H9 (cell line): ENCODE data around the gene C1orf115. TPM values are rescaled to one million over a fixed set of nuclear protein-coding genes. Genes with fewer than 3 reads are reported as not detected.

ENCODE experiments used
- DNase-seq: peaks from one replicate; pipeline ENCODE4 v3.0.0-alpha.2; 2017
- H2AFZ ChIP-seq: one replicate; pipeline ENCODE4 v1.6.1; 2013; ENCODE audit warnings: mild to moderate bottlenecking, low read length, control low read depth, moderate library complexity
- H2AK5ac ChIP-seq: 2 replicates; pipeline ENCODE4 v1.6.1; 2013; ENCODE audit warnings: low read length, control low read depth, mixed read lengths; ENCODE audit not compliant: insufficient read length
- H2BK120ac ChIP-seq: one replicate; pipeline ENCODE4 v1.6.1; 2013; ENCODE audit warnings: low read depth, mild to moderate bottlenecking, low read length, control low read depth, inconsistent platforms; ENCODE audit not compliant: poor library complexity, severe bottlenecking
- H2BK12ac ChIP-seq: 2 replicates; pipeline ENCODE4 v1.6.1; 2013; ENCODE audit warnings: low read length, control low read depth, mixed read lengths, low read depth; ENCODE audit not compliant: insufficient read length
- H2BK15ac ChIP-seq: 2 replicates; pipeline ENCODE4 v1.6.1; 2013; ENCODE audit warnings: low read depth, low read length, control low read depth
- H2BK20ac ChIP-seq: one replicate; pipeline ENCODE4 v1.6.1; 2013; ENCODE audit warnings: low read depth, mild to moderate bottlenecking, low read length, control low read depth, inconsistent platforms; ENCODE audit not compliant: poor library complexity, severe bottlenecking
- H2BK5ac ChIP-seq: 2 replicates; pipeline ENCODE4 v1.6.1; 2013; ENCODE audit warnings: low read length, control low read depth, mixed read lengths; ENCODE audit not compliant: insufficient read length
- H3K14ac ChIP-seq: 2 replicates; pipeline ENCODE4 v1.6.1; 2013; ENCODE audit warnings: low read length, control low read depth; ENCODE audit not compliant: insufficient read depth
- H3K18ac ChIP-seq: 2 replicates; pipeline ENCODE4 v1.6.1; 2013; ENCODE audit warnings: low read depth, mild to moderate bottlenecking, mixed read lengths, low read length, control low read depth; ENCODE audit not compliant: insufficient read length
- H3K23ac ChIP-seq: 2 replicates; pipeline ENCODE4 v1.6.1; 2013; ENCODE audit warnings: low read length, control low read depth, mixed read lengths, low read depth; ENCODE audit not compliant: insufficient read length
- H3K23me2 ChIP-seq: 2 replicates; pipeline ENCODE4 v1.6.1; 2013; ENCODE audit warnings: low read depth, mild to moderate bottlenecking, mixed read lengths, low read length, control low read depth; ENCODE audit not compliant: insufficient read length, poor library complexity, severe bottlenecking
- H3K27ac ChIP-seq: 2 replicates; pipeline ENCODE4 v1.5.1; 2013; ENCODE audit warnings: low read length, control low read depth, mixed read lengths, low read depth; ENCODE audit not compliant: insufficient read length
- H3K27me3 ChIP-seq: 2 replicates; pipeline ENCODE4 v1.6.1; 2013; ENCODE audit warnings: low read length, control low read depth, inconsistent platforms; ENCODE audit not compliant: insufficient read depth
- H3K4ac ChIP-seq: 2 replicates; pipeline ENCODE4 v1.6.1; 2013; ENCODE audit warnings: low read depth, mild to moderate bottlenecking, control low read depth, inconsistent platforms, low read length, moderate library complexity
- H3K4me1 ChIP-seq: 2 replicates; pipeline ENCODE4 v1.6.1; 2013; ENCODE audit warnings: low read length, control low read depth, inconsistent platforms; ENCODE audit not compliant: insufficient read depth
- H3K4me2 ChIP-seq: 2 replicates; pipeline ENCODE4 v1.6.1; 2013; ENCODE audit warnings: low read length, control low read depth, mixed read lengths; ENCODE audit not compliant: insufficient read length, insufficient read depth
- H3K56ac ChIP-seq: 2 replicates; pipeline ENCODE4 v1.6.1; 2013; ENCODE audit warnings: low read depth, mild to moderate bottlenecking, mixed read lengths, low read length, control low read depth; ENCODE audit not compliant: insufficient read length
- H3K79me1 ChIP-seq: 2 replicates; pipeline ENCODE4 v1.6.1; 2013; ENCODE audit warnings: low read depth, mild to moderate bottlenecking, moderate library complexity, low read length, control low read depth, inconsistent platforms; ENCODE audit not compliant: insufficient read depth, poor library complexity, severe bottlenecking
- H3K79me2 ChIP-seq: 2 replicates; pipeline ENCODE4 v1.6.1; 2013; ENCODE audit warnings: low read length, control low read depth, inconsistent platforms; ENCODE audit not compliant: insufficient read depth
- H3K9ac ChIP-seq: 2 replicates; pipeline ENCODE4 v1.6.1; 2013; ENCODE audit warnings: low read length, control low read depth, mixed read lengths; ENCODE audit not compliant: insufficient read length; ENCODE audit errors: extremely low read depth
- H3K9me3 ChIP-seq: one replicate; pipeline ENCODE4 v1.6.1; 2013; ENCODE audit warnings: low read depth, low read length, inconsistent platforms; ENCODE audit not compliant: control insufficient read depth
- H3T11ph ChIP-seq: one replicate; pipeline ENCODE4 v1.6.1; 2013; ENCODE audit warnings: mild to moderate bottlenecking, low read length, control low read depth, inconsistent platforms
- H4K20me1 ChIP-seq: one replicate; pipeline ENCODE4 v1.6.1; 2013; ENCODE audit not compliant: control insufficient read depth, insufficient read length, insufficient read depth
- H4K5ac ChIP-seq: 2 replicates; pipeline ENCODE4 v1.6.1; 2013; ENCODE audit warnings: low read depth, mild to moderate bottlenecking, mixed read lengths, low read length, control low read depth; ENCODE audit not compliant: insufficient read length
- H4K8ac ChIP-seq: replicated peaks from 2 replicates; pipeline ENCODE4 v1.6.1; 2013; ENCODE audit warnings: low read length, control low read depth, mixed read lengths, low read depth; ENCODE audit not compliant: insufficient read length
- H4K91ac ChIP-seq: 2 replicates; pipeline ENCODE4 v1.6.1; 2013; ENCODE audit warnings: low read depth, mild to moderate bottlenecking, moderate library complexity, mixed read lengths, low read length, control low read depth; ENCODE audit not compliant: insufficient read length
- H3K27ac Mint-ChIP-seq, 3 experiments: 2 replicates in 2 of 3; 3 replicates in 1 of 3; pipeline ENCODE4 v1.8.0; 2020 to 2021; ENCODE audit warnings: mixed read lengths in 3 of 3, mild to moderate bottlenecking in 1 of 3, moderate library complexity in 1 of 3
- H3K27me3 Mint-ChIP-seq: 2 replicates; pipeline ENCODE4 v1.8.0; 2021; ENCODE audit warnings: low read depth, mild to moderate bottlenecking, moderate library complexity, mixed read lengths
- H3K36me3 Mint-ChIP-seq, 3 experiments: 2 replicates in 2 of 3; 3 replicates in 1 of 3; pipeline ENCODE4 v1.8.0; 2020 to 2021; ENCODE audit warnings: low read depth in 3 of 3, mixed read lengths in 3 of 3; ENCODE audit not compliant: insufficient read depth in 1 of 3
- H3K4me1 Mint-ChIP-seq, 2 experiments: 2 replicates each; pipeline ENCODE4 v1.8.0; 2020; ENCODE audit warnings: mixed read lengths in 2 of 2
- H3K4me3 Mint-ChIP-seq, 2 experiments: 2 replicates in 1 of 2; 3 replicates in 1 of 2; pipeline ENCODE4 v1.8.0; 2020 to 2021; ENCODE audit warnings: mild to moderate bottlenecking in 2 of 2, mixed read lengths in 2 of 2, moderate library complexity in 1 of 2
- H3K9me3 Mint-ChIP-seq, 2 experiments: 2 replicates in 1 of 2; 3 replicates in 1 of 2; pipeline ENCODE4 v1.8.0; 2020; ENCODE audit warnings: mild to moderate bottlenecking in 2 of 2, mixed read lengths in 2 of 2, moderate library complexity in 1 of 2
- WGBS: extraction: QIAGEN DNeasy Blood & Tissue Kit; methylation state at CpG from one replicate; pipeline ENCODE4 v1.1.7; 2013; ENCODE audit warnings: missing lambda C conversion rate, low lambda C conversion rate, mixed read lengths; ENCODE audit not compliant: insufficient read length; ENCODE audit errors: extremely low coverage; 5-methylcytosine and 5-hydroxymethylcytosine counted together
- total RNA-seq: library from RNA; stranded (reverse); gene quantifications from 2 replicates; pipeline ENCODE4 v1.2.1, GENCODE V29; 2021
- TF ChIP-seq, protein P1 (sequence below): fragments of 200-600 bp; sonication (generic); conservative IDR thresholded peaks from 3 replicates; pipeline ENCODE4 v1.8.0; 2021; ENCODE audit warnings: antibody characterized with exemption, mild to moderate bottlenecking

Gene C1orf115
- total RNA-seq, 1 experiment from 2014 or later = 6.0 TPM

GRCh38 chr1:220695426-220695825 lies 5.3 kb downstream of the C1orf115 start:
- no peak overlapping the region for H2BK15ac ChIP-seq
- H3K18ac ChIP-seq = no peak overlapping the region
- H2BK12ac ChIP-seq = no peak overlapping the region
- H3K23ac ChIP-seq = no peak overlapping the region
- no peak overlapping the region for H4K5ac ChIP-seq
- Mint-ChIP-seq H3K27me3 (peaks cover 30% of the 10 kb centered on the region), H3K36me3 (peaks cover 0 to 3% (median 0%) of the 10 kb centered on the region in 3 experiments; a peak in 2 of 7 replicates), H3K4me3 (no peak overlapping the region), H3K4me1 (peaks cover 14 to 18% of the 10 kb centered on the region in 2 experiments), H3K9me3 (no peaks in the 10 kb centered on the region), H3K27ac (no peak overlapping the region)
- H3K4me2 ChIP-seq = no peak overlapping the region
- H2AK5ac ChIP-seq = no peak overlapping the region
- H3K9me3 ChIP-seq = no peaks in the 10 kb centered on the region
- H3K9ac ChIP-seq = no peak overlapping the region
- no peaks in the 10 kb centered on the region for H3K79me2 ChIP-seq
- no peak overlapping the region for H3K14ac ChIP-seq
- H4K20me1 ChIP-seq = no peaks in the 10 kb centered on the region
- TF ChIP-seq, protein P1, sequence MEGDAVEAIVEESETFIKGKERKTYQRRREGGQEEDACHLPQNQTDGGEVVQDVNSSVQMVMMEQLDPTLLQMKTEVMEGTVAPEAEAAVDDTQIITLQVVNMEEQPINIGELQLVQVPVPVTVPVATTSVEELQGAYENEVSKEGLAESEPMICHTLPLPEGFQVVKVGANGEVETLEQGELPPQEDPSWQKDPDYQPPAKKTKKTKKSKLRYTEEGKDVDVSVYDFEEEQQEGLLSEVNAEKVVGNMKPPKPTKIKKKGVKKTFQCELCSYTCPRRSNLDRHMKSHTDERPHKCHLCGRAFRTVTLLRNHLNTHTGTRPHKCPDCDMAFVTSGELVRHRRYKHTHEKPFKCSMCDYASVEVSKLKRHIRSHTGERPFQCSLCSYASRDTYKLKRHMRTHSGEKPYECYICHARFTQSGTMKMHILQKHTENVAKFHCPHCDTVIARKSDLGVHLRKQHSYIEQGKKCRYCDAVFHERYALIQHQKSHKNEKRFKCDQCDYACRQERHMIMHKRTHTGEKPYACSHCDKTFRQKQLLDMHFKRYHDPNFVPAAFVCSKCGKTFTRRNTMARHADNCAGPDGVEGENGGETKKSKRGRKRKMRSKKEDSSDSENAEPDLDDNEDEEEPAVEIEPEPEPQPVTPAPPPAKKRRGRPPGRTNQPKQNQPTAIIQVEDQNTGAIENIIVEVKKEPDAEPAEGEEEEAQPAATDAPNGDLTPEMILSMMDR = no peak
- H3K27ac ChIP-seq = no peak overlapping the region
- no peak for DNase-seq
- H3K23me2 ChIP-seq = peaks cover 6% of the 10 kb centered on the region
- no peak overlapping the region for H3K56ac ChIP-seq
- peaks cover 8% of the 10 kb centered on the region for H3K27me3 ChIP-seq
- H2BK5ac ChIP-seq = no peak overlapping the region
- H3K79me1 ChIP-seq = no peaks in the 10 kb centered on the region
- H4K91ac ChIP-seq = no peak overlapping the region
- no peak overlapping the region for H3K4ac ChIP-seq
- H2BK20ac ChIP-seq = no peak overlapping the region
- no peak overlapping the region for H2AFZ ChIP-seq
- no CpG with 5 or more reads among the region's 4 CpGs for WGBS
- no peak overlapping the region for H3T11ph ChIP-seq
- H2BK120ac ChIP-seq = no peak overlapping the region
- H4K8ac ChIP-seq = no peak overlapping the region
- H3K4me1 ChIP-seq = no peaks in the 10 kb centered on the region
